Transverse colon (tissue), 4 donors: ENCODE data around the gene ARHGEF37.

ENCODE experiments used
- CTCF ChIP-seq, 5 experiments: fragments of 200-600 bp in 3 of 5; fragments of 450-650 bp in 2 of 5; sonication (generic) in 3 of 5; IDR thresholded peaks; 1 replicate in 2 of 5; 2 replicates in 3 of 5; pipeline ENCODE4 v1.5.1; 2016 to 2017; ENCODE audit warnings: antibody characterized with exemption in 5 of 5, inconsistent platforms in 3 of 5, mild to moderate bottlenecking in 2 of 5, moderate library complexity in 1 of 5
- EP300 ChIP-seq: sonication (generic); formaldehyde crosslinking; IDR thresholded peaks from one replicate; pipeline ENCODE4 v1.6.1; 2017; ENCODE audit warnings: antibody characterized with exemption, low read depth
- POLR2AphosphoS5 ChIP-seq, 3 donors: sonication (generic); formaldehyde crosslinking; IDR thresholded peaks; one replicate each; pipeline ENCODE4 v1.6.1; 2016; ENCODE audit warnings: antibody characterized with exemption in 3 of 3

DNA sequence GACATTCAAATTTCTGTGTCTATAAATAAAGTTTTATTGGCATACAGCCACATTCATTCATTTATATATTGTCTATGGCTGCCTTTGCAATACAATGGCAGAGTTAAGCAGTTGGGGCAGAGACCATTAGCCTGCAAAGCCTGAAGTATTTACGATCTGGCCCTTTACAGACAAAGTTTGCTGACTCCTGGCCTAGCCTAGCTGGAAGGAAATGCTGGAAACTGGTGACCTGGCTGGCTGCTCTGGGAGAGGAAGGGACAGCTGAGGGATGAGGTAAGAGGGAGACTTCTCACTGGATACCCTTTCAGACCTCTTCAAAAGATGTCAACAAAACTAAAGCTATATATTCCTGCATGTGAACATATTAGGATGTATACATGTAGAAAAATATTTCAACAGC is 82.8 kb downstream of the ARHGEF37 start:
- no peak for TF ChIP-seq POLR2AphosphoS5 (IDR thresholded peaks at IDR 0.05)
- no peak for TF ChIP-seq CTCF (IDR thresholded peaks at IDR 0.05)
- no peak for TF ChIP-seq EP300
